Heart left ventricle (tissue), 16 donors: ENCODE results near the gene POLR1G. TPM values are rescaled to one million over a fixed set of nuclear protein-coding genes. Genes with fewer than 3 reads are reported as not detected.

ENCODE experiments used
- ATAC-seq, 4 donors: fragments of 200-7000 bp; cut with Tn5 transposase; one replicate each; pipeline ENCODE4 v1.9.1; 2020 to 2022; ENCODE audit warnings: moderate library complexity in 4 of 4, mild to moderate bottlenecking in 3 of 4, moderate number of reproducible peaks in 1 of 4
- DNase-seq, 5 donors: peaks; one replicate each; pipeline ENCODE4 v3.0.0-alpha.2; 2020
- H3K27ac ChIP-seq, 12 donors: fragments of 200-600 bp; sonication (generic) in 4 of 12; one replicate each; pipeline versions ENCODE4 v1.5.0 to v1.8.0; 2016 to 2022; ENCODE audit warnings: mild to moderate bottlenecking in 2 of 12
- H3K27me3 ChIP-seq, 9 donors: fragments of 200-600 bp; sonication (generic) in 2 of 9; one replicate each; pipeline versions ENCODE4 v1.5.1 to v1.8.0; 2016 to 2022; ENCODE audit warnings: mild to moderate bottlenecking in 3 of 9
- H3K36me3 ChIP-seq, 9 donors: fragments of 200-600 bp; sonication (generic) in 2 of 9; one replicate each; pipeline versions ENCODE4 v1.5.0 to v1.8.0; 2018 to 2022; ENCODE audit warnings: mild to moderate bottlenecking in 2 of 9
- H3K4me1 ChIP-seq, 12 donors: fragments of 200-600 bp; sonication (generic) in 4 of 12; one replicate each; pipeline versions ENCODE4 v1.5.0 to v1.8.0; 2016 to 2022; ENCODE audit warnings: mild to moderate bottlenecking in 3 of 12
- H3K4me3 ChIP-seq, 12 donors: fragments of 200-600 bp; sonication (generic) in 4 of 12; one replicate each; pipeline versions ENCODE4 v1.5.0 to v1.8.0; 2017 to 2022; ENCODE audit warnings: mild to moderate bottlenecking in 9 of 12, moderate library complexity in 4 of 12
- H3K9me3 ChIP-seq, 12 donors: fragments of 200-600 bp; sonication (generic) in 4 of 12; one replicate each; pipeline versions ENCODE4 v1.5.0 to v1.8.0; 2016 to 2022; ENCODE audit warnings: mild to moderate bottlenecking in 1 of 12
- POLR2A ChIP-seq, 2 donors: fragments of 450-650 bp; IDR thresholded peaks; one replicate each; pipeline ENCODE4 v1.6.1; 2017; ENCODE audit warnings: antibody characterized with exemption in 2 of 2, mild to moderate bottlenecking in 2 of 2, moderate library complexity in 2 of 2
- WGBS, 4 donors: extraction: QIAGEN DNeasy Blood & Tissue Kit in 2 of 4; methylation state at CpG; one replicate each; pipeline versions ENCODE4 v1.1.5 to v1.1.7; 2013 to 2018; 5-methylcytosine and 5-hydroxymethylcytosine counted together
- intact Hi-C, 10 donors: fragments of 100-400 bp; cut with DNase I; formaldehyde crosslinking; loops; one replicate each; pipeline versions ENCODE4 v1.11.1 to v1.14.2; 2022
- polyA plus RNA-seq, 2 donors: library from polyadenylated mRNA; stranded (reverse); fragments of 200-250 nt; gene quantifications; one replicate each; pipeline ENCODE4 v1.2.3, GENCODE V29; 2013
- total RNA-seq, 9 donors: library from RNA; depleted of rRNA in 2 of 9; stranded (reverse); fragments of >200 nt in 2 of 9; fragmentation: NEBNext Ultra II Directional in 3 of 9; extraction: Animal tissue kit (Norgen Biotek cat#: 25700) in 3 of 9; gene quantifications; one replicate each; pipeline versions ENCODE4 v1.1.0 to v1.2.4, GENCODE V29; 2016 to 2023
- TF ChIP-seq, protein P1 (sequence below), 12 donors: fragments of 200-600 bp; sonication (generic) in 4 of 12; IDR thresholded peaks; one replicate each; pipeline versions ENCODE4 v1.5.0 to v1.8.0; 2018 to 2022; ENCODE audit warnings: antibody characterized with exemption in 12 of 12, mild to moderate bottlenecking in 5 of 12
- donor health status: ischemic (EF 13 %, LVEDD 7.1; RV severe dilation, severe dysfunction).
- donor health status: healthy with polysubstance abuse.
- donor health status: DM: no; HTN: yes; CAD: no.
- donor health status: DM: no; HTN: no; CAD: no.
- donor health status: ischemic (EF 25% LVEDD 6.9; RV normal size, moderate dysfunction).
- donor health status: ischemic (EF 25% LVEDD 5.7; RV mildly dilated, moderate dysfunction).
- donor health status: healthy.
- donor health status: DM: yes; HTN: yes; CAD: no.
- donor health status: ischemic (EF 35%, LVEDD 5.7; RV mildly dilated, moderate dysfunction).
- donor health status: nonischemic (EF 11% LVEDD 7.7; RV severe dilation, severe dysfunction).
- donor health status: DM: yes; HTN: yes; CAD: no.
- donor health status: PGD.
- donor health status: ischemic (EF 29% LVEDD 5.4; RV normal size, mild dysfunction).
- donor health status: nonischemic (EF 23%, LVEDD 6.1; RV moderate dilation, normal function).

The POLR1G gene
- total and polyA plus RNA-seq, 11 donors, result 4.4 to 10.6 (median 6.9) TPM

DNA sequence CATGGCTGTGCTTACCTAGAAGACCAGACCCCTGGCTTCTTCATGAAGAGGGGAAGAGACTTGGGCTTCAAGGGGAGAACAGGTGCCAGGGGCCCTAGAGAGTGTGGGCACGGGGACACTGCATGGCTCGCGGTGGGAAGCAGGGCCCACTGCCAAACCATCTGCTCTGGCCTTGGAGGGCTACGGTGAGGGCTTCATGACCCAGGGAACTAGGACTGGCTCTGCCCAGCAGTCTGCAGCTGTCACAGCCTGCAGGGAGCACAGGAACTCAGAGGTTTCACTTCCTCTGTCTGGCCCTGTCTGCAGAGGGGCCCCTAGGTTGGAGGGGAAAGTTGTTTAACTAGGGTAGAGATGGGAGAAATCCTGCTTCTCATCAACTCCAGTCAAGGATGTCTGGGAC is 13.0 kb downstream of the POLR1G start:
- peak in 2 of 5 donors; percentile 58 to 61 for DNase-seq
- TF ChIP-seq, protein P1, sequence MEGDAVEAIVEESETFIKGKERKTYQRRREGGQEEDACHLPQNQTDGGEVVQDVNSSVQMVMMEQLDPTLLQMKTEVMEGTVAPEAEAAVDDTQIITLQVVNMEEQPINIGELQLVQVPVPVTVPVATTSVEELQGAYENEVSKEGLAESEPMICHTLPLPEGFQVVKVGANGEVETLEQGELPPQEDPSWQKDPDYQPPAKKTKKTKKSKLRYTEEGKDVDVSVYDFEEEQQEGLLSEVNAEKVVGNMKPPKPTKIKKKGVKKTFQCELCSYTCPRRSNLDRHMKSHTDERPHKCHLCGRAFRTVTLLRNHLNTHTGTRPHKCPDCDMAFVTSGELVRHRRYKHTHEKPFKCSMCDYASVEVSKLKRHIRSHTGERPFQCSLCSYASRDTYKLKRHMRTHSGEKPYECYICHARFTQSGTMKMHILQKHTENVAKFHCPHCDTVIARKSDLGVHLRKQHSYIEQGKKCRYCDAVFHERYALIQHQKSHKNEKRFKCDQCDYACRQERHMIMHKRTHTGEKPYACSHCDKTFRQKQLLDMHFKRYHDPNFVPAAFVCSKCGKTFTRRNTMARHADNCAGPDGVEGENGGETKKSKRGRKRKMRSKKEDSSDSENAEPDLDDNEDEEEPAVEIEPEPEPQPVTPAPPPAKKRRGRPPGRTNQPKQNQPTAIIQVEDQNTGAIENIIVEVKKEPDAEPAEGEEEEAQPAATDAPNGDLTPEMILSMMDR (IDR thresholded peaks at IDR 0.05), result no peak
- H3K9me3 ChIP-seq, result no peaks in the 10 kb centered on the region
- H3K36me3 ChIP-seq, result peaks cover 0 to 68% (median 48%) of the 10 kb centered on the region in 9 donors
- no peak for ATAC-seq
- intact Hi-C loops, result no loop called here
- H3K4me3 ChIP-seq, result no peak overlapping the region
- WGBS, 4 donors, result 39 to 80% (median 43%) methylated on average over 1 to 4 of the region's 4 CpGs
- H3K4me1 ChIP-seq, result peaks cover 2 to 41% (median 17%) of the 10 kb centered on the region in 12 donors
- H3K27me3 ChIP-seq, result no peaks in the 10 kb centered on the region
- peak overlapping the region in 2 of 12 donors; percentile 10 to 53 for H3K27ac ChIP-seq

DNA sequence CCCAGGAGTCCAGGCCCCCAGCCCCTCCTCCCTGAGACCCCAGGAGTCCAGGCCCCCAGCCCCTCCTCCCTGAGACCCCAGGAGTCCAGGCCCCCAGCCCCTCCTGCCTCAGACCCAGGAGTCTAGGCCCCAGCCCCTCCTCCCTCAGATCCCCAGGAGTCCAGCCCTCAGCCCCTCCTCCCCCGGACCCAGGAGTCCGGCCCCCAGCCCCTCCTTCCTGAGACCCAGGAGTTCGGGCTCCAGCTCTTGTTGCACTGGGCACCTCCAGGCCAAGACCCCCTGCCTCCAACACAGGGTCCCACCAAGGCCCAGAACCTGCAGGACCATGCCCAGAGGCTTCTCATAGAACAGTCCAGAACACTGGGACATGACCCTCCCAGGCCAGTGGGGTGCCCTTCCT is 13.5 kb downstream of the POLR1G start:
- intact Hi-C loops, result loop anchor here in 3 of 10 donors (10.0 kb wide), 3 partner anchors 55 to 225 kb away; partner anchors contain the start of gene OPA3 (in 1 of the 3)
- Histone ChIP-seq H3K27ac (peak overlapping the region in 1 of 12 donors; percentile 53), H3K27me3 (no peaks in the 10 kb centered on the region), H3K4me1 (peaks cover 2 to 46% (median 22%) of the 10 kb centered on the region in 12 donors), H3K36me3 (peaks cover 0 to 63% (median 43%) of the 10 kb centered on the region in 9 donors), H3K9me3 (no peaks in the 10 kb centered on the region), H3K4me3 (no peak overlapping the region)
- ATAC-seq (no peak), DNase-seq (peak in 1 of 5 donors; percentile 49)
- 52 to 81% (median 59%) methylated on average over 3 of the region's 3 CpGs; no CpG with 5 or more reads in 1 of the 4 donors for WGBS, 4 donors
- TF ChIP-seq POLR2A (IDR thresholded peaks at IDR 0.05), result no peak
- TF ChIP-seq, protein P1 (IDR thresholded peaks at IDR 0.05), result no peak

DNA sequence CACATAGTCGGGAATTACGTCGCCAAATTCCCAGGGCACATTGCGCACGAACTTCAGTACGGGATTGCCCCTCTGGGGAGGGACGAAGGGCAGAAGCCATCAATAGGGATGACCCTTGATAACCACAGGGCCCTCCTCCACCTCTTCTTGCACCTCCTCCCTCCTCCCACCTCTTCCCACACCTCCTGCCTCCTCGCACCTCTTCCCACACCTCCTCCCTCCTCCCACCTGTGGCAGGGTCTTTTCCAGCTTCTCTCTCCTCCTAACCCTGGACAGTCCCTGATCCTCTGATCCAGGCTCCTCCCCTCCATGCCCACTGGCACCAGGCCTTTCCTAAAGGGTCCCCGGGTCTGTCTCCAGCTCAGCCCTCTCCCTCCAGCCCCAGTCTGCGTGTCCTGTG is 13.9 kb downstream of the POLR1G start:
- 82 to 87% (median 85%) methylated on average over 10 of the region's 10 CpGs for WGBS, 4 donors
- Histone ChIP-seq H3K27ac (peak overlapping the region in 1 of 12 donors; percentile 53), H3K4me3 (no peak overlapping the region), H3K9me3 (no peaks in the 10 kb centered on the region), H3K4me1 (peaks cover 2 to 51% (median 26%) of the 10 kb centered on the region in 12 donors), H3K27me3 (no peaks in the 10 kb centered on the region), H3K36me3 (peaks cover 0 to 61% (median 40%) of the 10 kb centered on the region in 9 donors)
- TF ChIP-seq POLR2A (IDR thresholded peaks at IDR 0.05), result no peak
- TF ChIP-seq, protein P1 (IDR thresholded peaks at IDR 0.05), result no peak
- DNase-seq (peak in 1 of 5 donors; percentile 33), ATAC-seq (no peak)
- intact Hi-C loops, result loop anchor here in 3 of 10 donors (10.0 kb wide), 3 partner anchors 54 to 224 kb away; partner anchors contain the start of gene OPA3 (in 1 of the 3)

DNA sequence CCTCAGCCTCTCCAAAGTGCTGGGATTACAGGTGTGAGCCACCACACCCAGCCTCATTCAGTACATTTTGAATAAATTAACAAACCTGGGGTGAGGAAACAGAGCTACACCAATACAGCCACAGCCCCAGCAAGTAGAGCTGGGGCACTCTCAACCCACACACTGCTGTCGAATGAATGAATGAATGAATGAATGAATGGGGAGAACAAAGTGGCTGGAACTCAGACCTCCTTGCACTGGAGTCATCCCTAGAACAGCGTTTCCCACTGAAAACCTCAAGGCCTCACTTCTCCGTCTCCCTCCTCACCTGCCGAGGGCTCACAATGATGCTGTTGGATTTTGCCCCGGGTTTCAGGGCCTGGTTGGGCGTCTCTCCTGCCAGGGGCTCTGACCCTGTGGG is 14.4 kb downstream of the POLR1G start:
- TF ChIP-seq, protein P1 (IDR thresholded peaks at IDR 0.05), result no peak
- TF ChIP-seq POLR2A (IDR thresholded peaks at IDR 0.05), result no peak
- ATAC-seq (no peak), DNase-seq (peak in 1 of 5 donors; percentile 28)
- H3K36me3 ChIP-seq, result peaks cover 0 to 57% (median 36%) of the 10 kb centered on the region in 9 donors
- H3K27ac ChIP-seq, result no peak overlapping the region
- H3K9me3 ChIP-seq, result no peaks in the 10 kb centered on the region
- H3K4me3 ChIP-seq, result no peak overlapping the region
- intact Hi-C loops, result loop anchor here in 3 of 10 donors (10.0 kb wide), 3 partner anchors 54 to 224 kb away; partner anchors contain the start of gene OPA3 (in 1 of the 3)
- H3K27me3 ChIP-seq, result no peaks in the 10 kb centered on the region
- peaks cover 2 to 56% (median 27%) of the 10 kb centered on the region in 12 donors for H3K4me1 ChIP-seq
- 87 to 95% (median 94%) methylated on average over 6 of the region's 6 CpGs for WGBS, 4 donors
